H1 (cell line): Measurements from ENCODE around the gene DOK1. TPM values are rescaled to one million over a fixed set of nuclear protein-coding genes. Genes with fewer than 3 reads are reported as not detected.

ENCODE experiments used
- EP300 ChIP-seq, 2 experiments: IDR thresholded peaks; 1 replicate in 1 of 2; 2 replicates in 1 of 2; pipeline ENCODE4 v1.6.1; 2011 to 2012; ENCODE audit warnings: low read depth in 2 of 2, low read length in 2 of 2, mild to moderate bottlenecking in 2 of 2, borderline replicate concordance in 1 of 2, inconsistent platforms in 1 of 2, moderate library complexity in 1 of 2
- FOSL1 ChIP-seq: IDR thresholded peaks from 2 replicates; pipeline ENCODE4 v1.6.1; 2011; ENCODE audit warnings: mild to moderate bottlenecking, low read depth, low read length, moderate library complexity; ENCODE audit not compliant: insufficient read depth
- JUN ChIP-seq: IDR thresholded peaks from 2 replicates; pipeline ENCODE4 v1.6.1; 2011; ENCODE audit warnings: low read depth, mild to moderate bottlenecking, improper control_type of control experiment, low read length
- NANOG ChIP-seq: IDR thresholded peaks from 2 replicates; pipeline ENCODE4 v1.6.1; 2011; ENCODE audit warnings: low read length, low read depth, mild to moderate bottlenecking, inconsistent platforms; ENCODE audit not compliant: insufficient read depth, poor library complexity, severe bottlenecking
- RFX5 ChIP-seq: IDR thresholded peaks from 2 replicates; pipeline ENCODE4 v1.6.1; 2011; ENCODE audit warnings: low read depth, low read length, improper control_type of control experiment, borderline replicate concordance
- SUZ12 ChIP-seq: fragments of 200-600 bp; sonication (generic); IDR thresholded peaks from 2 replicates; pipeline ENCODE4 v1.6.1; 2012; ENCODE audit warnings: mild to moderate bottlenecking, inconsistent platforms, low read length, moderate library complexity, mixed read lengths
- ZNF274 ChIP-seq: IDR thresholded peaks from 2 replicates; pipeline ENCODE4 v1.7.0; 2012; ENCODE audit warnings: low read length, borderline replicate concordance; ENCODE audit errors: extremely low read depth
- polyA plus RNA-seq, 7 experiments: library from polyadenylated mRNA; depleted of rRNA in 3 of 7; stranded (reverse) in 5 of 7; unstranded in 2 of 7; fragments of >200 nt in 5 of 7; fragments of 200-250 nt in 2 of 7; gene quantifications; 1 replicate in 5 of 7; 2 replicates in 1 of 7; 4 replicates in 1 of 7; pipeline versions ENCODE4 v1.2.1 to v1.2.3, GENCODE V29; 2011 to 2013; ENCODE audit warnings: missing spikeins in 2 of 7, mixed read lengths in 2 of 7
- total RNA-seq: library from RNA; stranded (reverse); fragmentation: NEBNext Ultra II Directional; extraction: Animal tissue kit (Norgen Biotek cat#: 25700); gene quantifications from 2 replicates; pipeline ENCODE4 v1.2.1, GENCODE V29; 2021

The DOK1 gene
- total and polyA plus RNA-seq, 2 of the 8 experiments (the other 6 are each of a cell fraction or from before 2014, with no cell fraction given): 11.0 to 14.3 TPM

DNA sequence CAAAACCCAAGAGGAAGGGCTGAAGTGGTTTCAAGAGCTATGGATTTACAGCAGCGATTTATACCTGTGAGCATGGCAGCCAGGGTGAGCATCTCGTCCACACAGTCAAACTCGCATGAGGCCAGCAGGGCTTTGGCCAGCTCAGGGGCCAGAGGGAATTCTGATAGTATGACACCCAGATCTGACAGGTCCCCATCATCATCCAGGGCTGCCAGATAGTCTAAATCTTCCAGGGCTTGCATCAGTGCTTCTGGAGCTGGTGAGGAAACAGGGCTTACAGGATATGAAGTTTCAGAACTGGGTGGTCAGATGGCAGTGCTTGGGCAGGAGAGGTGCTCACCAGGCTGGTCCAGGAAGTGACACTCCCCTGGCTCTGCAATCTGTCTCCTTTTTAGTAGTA lies 32.0 kb upstream of the DOK1 start (continued):
- TF ChIP-seq FOSL1 (no peak), EP300 (IDR thresholded peaks at IDR 0.05; ENCODE audit: borderline replicate concordance in 1 of 2, low read depth in 2 of 2, low read length in 2 of 2) (no peak), RFX5 (no peak), NANOG (no peak), JUN (no peak), SUZ12 (no peak), ZNF274 (no peak)
